ENCODE data around the gene INPP5B.

Gene INPP5B

DNA sequence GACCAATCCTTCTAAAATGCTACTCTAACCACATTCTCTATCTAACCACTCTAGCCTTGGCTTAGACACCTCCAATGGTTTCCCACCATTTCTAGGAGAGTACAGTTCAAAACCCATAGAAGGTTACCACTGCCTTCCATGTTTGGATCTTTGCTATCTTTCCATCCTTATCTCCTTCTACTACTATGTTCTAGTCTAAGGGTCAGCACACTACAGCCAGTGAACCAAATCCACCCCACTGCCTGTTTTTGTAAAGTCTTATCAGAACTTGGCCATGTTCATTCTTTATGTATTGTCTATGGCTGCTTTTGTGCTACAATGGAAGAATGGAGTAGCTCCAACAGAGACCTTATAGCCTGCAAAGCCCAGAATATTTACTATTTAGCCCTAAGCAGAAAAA, 93.7 kb downstream of the INPP5B start:
- ChIA-PET POLR2A (interaction anchor here (0.8 kb wide), 1 partner anchor 10 kb away, joined by 4 read pairs; no protein-coding TSS in a partner anchor), CTCF (no interaction called here)
- no peak for DNase-seq (ENCODE audit: low read depth, low spot score)
- TF ChIP-seq, protein P1, sequence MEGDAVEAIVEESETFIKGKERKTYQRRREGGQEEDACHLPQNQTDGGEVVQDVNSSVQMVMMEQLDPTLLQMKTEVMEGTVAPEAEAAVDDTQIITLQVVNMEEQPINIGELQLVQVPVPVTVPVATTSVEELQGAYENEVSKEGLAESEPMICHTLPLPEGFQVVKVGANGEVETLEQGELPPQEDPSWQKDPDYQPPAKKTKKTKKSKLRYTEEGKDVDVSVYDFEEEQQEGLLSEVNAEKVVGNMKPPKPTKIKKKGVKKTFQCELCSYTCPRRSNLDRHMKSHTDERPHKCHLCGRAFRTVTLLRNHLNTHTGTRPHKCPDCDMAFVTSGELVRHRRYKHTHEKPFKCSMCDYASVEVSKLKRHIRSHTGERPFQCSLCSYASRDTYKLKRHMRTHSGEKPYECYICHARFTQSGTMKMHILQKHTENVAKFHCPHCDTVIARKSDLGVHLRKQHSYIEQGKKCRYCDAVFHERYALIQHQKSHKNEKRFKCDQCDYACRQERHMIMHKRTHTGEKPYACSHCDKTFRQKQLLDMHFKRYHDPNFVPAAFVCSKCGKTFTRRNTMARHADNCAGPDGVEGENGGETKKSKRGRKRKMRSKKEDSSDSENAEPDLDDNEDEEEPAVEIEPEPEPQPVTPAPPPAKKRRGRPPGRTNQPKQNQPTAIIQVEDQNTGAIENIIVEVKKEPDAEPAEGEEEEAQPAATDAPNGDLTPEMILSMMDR (IDR thresholded peaks at IDR 0.05; ENCODE audit: insufficient read depth, low read length, missing control alignments) = no peak
- no peak overlapping the region for H3K4me3 ChIP-seq (ENCODE audit: low read depth, low read length)

DNA sequence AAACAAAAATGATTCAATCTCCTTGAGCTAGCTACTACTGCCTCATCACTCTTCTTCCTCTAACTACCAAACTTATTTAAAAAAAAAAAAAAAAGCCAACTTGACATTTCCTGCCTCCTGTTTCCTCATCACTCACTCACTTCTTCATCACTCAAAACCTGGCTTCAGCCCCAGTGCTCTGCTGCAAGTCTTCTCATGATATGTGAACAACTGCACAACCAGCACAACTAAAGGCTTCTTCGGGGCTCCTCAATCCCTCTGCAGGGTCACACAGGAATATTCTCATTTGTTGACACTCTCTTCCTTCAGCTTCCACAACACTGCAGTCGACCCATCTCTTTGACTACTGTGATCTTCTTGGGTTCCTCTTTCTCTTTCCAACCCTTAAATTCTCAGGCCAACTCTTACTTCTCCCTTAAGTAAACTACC, 95.1 kb downstream of the INPP5B start:
- TF ChIP-seq, protein P1 (IDR thresholded peaks at IDR 0.05; ENCODE audit: insufficient read depth, low read length, missing control alignments) = no peak
- no peak overlapping the region for H3K4me3 ChIP-seq (ENCODE audit: low read depth, low read length)
- ChIA-PET CTCF (interaction anchor here (0.6 to 3.3 kb wide), 2 partner anchors 8 to 538 kb away, joined by 3 to 59 read pairs; partner anchors contain the start of gene MTF1), POLR2A (interaction anchor here (1.9 kb wide), 1 partner anchor 8 kb away, joined by 10 read pairs; the partner anchor contains the start of gene MTF1)
- no peak for DNase-seq (ENCODE audit: low read depth, low spot score)

DNA sequence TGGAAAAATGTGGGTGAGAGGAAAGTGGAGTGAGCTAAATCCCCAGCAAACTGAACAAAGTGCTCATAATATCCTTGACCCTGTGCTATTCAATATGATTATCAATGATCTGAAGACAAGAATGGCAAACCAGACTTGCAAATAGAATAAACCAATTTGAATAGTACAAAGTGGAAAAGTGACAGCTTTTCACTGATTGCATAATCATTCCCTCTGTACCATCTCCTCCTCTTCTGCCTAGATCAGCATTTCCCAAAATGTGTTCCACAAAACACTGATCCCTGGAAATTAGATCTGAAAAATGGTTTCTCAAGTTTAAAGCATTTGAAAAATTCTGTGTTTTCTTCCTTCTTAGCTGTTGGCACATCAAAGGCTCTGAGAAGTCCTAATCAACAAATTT, 95.6 kb downstream of the INPP5B start:
- no peak overlapping the region for H3K4me3 ChIP-seq (ENCODE audit: low read depth, low read length)
- no peak for DNase-seq (ENCODE audit: low read depth, low spot score)
- ChIA-PET POLR2A (interaction anchor here (1.9 kb wide), 1 partner anchor 8 kb away, joined by 10 read pairs; the partner anchor contains the start of gene MTF1), CTCF (interaction anchor here (3.3 kb wide), 1 partner anchor 9 kb away, joined by 59 read pairs; the partner anchor contains the start of gene MTF1)
- TF ChIP-seq, protein P1 (IDR thresholded peaks at IDR 0.05; ENCODE audit: insufficient read depth, low read length, missing control alignments) = no peak

DNA sequence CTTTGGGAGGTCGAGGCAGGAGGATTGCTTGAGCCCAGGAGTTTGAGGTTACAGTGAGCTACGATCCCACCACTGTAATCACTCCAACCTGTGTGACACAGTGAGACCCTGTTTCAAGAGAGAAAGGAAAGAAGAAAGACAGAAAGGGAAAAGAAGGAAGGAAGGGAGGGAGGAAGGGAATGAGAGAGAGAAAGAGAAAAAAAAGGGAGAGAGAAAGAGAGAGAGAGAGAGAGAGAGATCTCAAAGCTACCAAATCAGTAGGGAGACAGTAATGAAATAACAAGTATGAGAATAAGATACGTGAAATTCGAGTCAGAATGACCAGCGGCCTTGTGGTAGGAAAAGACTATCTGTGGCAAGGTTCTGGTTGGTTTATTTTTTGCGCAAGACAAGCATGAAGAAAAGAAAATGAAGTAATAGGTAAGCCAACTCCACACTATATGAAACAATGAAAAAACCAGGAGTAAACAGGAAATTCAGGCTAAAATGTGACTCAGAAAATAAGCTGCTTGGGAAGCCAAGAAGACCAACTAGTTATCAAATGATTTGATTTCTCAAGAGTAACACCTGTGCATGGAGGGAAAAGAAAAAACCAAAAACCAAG, 96.4 kb downstream of the INPP5B start:
- TF ChIP-seq, protein P1 (IDR thresholded peaks at IDR 0.05; ENCODE audit: insufficient read depth, low read length, missing control alignments) = no peak
- no peak overlapping the region for H3K4me3 ChIP-seq (ENCODE audit: low read depth, low read length)
- POLR2A ChIA-PET = interaction anchor here (1.9 kb wide), 1 partner anchor 9 kb away, joined by 10 read pairs; the partner anchor contains the start of gene MTF1
- CTCF ChIA-PET = interaction anchor here (0.9 to 3.3 kb wide), 2 partner anchors 9 to 16 kb away, joined by 3 to 59 read pairs; partner anchors contain the start of gene MTF1
- no peak for DNase-seq (ENCODE audit: low read depth, low spot score)

DNA sequence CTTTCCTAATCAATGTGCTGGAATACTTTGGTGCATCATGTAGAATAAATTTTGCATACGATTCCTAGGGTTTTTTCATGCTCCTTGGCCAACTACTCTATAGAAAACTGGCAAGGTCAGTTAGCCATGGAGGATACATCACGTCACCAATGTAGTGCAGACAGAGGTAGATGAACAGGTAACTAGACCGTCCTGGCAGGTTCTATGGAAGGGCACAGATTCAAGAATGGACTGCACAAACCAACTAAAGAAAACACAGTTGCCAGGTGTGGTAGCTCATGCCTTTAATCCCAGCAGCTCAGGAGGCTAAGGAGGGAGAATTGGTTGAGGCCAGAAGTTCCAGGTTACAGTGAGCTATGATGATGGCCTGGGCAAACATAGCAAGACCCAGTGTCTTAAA, 97.4 kb downstream of the INPP5B start:
- H3K4me3 ChIP-seq (ENCODE audit: low read depth, low read length) = no peak overlapping the region
- ChIA-PET POLR2A (no interaction called here), CTCF (interaction anchor here (0.9 to 3.3 kb wide), 2 partner anchors 10 to 15 kb away, joined by 3 to 59 read pairs; partner anchors contain the start of gene MTF1)
- no peak for DNase-seq (ENCODE audit: low read depth, low spot score)
- TF ChIP-seq, protein P1 (IDR thresholded peaks at IDR 0.05; ENCODE audit: insufficient read depth, low read length, missing control alignments) = no peak

DNA sequence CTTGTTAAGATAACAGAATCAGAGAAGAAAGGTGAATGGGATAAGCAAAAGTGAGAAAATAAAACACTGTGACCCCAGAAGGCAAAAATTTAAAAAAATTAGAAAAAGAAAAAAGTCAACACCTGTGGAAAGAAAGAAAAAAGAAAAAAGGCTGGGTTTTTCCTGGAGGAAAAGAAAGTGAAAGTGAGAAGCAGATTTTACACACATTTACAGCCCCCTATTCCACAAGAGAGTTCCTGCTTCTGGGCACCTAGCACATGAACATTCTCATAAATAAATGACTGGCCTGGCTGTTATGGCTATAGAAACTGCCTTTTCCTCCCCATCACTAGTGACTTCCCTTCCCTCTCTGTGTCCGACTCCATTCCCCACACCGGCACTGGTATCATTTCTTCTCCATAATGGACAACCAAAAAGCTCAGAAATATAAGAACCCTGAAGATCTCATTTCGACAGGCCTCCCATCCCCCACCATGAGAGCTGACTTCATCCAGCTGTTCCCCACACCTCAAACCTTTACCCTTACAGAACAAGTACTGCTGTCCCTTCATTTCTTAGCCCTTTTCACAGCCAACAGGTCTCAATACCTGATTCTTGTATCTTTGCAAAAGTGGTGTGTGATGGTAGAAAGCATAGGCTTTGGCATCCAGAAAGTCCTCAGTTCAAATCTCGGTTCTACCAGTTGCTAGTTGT, 100.1 kb downstream of the INPP5B start:
- ChIA-PET CTCF (interaction anchor here (0.8 to 3.0 kb wide), 3 partner anchors 13 to 392 kb away, joined by 3 to 31 read pairs (median 3); partner anchors contain the start of gene MTF1), POLR2A (no interaction called here)
- DNase-seq (ENCODE audit: low read depth, low spot score) = no peak
- H3K4me3 ChIP-seq (ENCODE audit: low read depth, low read length) = no peak overlapping the region
- TF ChIP-seq, protein P1 (IDR thresholded peaks at IDR 0.05; ENCODE audit: insufficient read depth, low read length, missing control alignments) = no peak

All from AG04449 (cell line).